ENCODE measurements around the gene NDE1.
"Not testable (repeated sequence)": the region's sequence is repeated elsewhere in the genome, so short reads cannot be mapped to it uniquely, and the experiment has no call there.

Gene NDE1

GRCh38 chr16:15725641-15726240, 75.7 kb downstream of the NDE1 start:
- intact Hi-C loops (cut with DNase I): no loop called here
- no peak for DNase-seq

DNA sequence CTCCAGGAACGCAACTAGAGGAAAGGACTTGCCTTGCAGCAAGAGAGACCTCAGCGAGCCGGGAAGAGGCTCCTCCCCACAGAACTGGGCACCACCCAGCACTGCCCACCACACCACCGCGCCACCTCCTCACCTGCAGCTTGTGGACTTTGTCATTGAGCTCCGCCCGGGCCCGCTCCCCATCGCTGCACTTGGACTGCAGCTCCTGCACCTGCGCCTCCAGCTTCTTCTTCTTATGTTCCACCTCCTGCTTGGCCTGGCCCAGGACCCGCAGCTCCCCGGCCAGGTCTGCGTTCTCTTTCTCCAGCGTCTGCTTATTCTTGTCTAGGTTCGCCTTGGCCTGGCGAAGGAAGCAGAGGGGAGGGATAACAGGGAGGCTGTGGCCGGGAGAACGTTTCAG, 76.7 kb downstream of the NDE1 start:
- no peak for DNase-seq
- intact Hi-C loops (cut with DNase I): no loop called here

GRCh38 chr16:15727697-15728096, 77.7 kb downstream of the NDE1 start:
- intact Hi-C loops (cut with DNase I); DNase-seq: not testable (repeated sequence)

DNA sequence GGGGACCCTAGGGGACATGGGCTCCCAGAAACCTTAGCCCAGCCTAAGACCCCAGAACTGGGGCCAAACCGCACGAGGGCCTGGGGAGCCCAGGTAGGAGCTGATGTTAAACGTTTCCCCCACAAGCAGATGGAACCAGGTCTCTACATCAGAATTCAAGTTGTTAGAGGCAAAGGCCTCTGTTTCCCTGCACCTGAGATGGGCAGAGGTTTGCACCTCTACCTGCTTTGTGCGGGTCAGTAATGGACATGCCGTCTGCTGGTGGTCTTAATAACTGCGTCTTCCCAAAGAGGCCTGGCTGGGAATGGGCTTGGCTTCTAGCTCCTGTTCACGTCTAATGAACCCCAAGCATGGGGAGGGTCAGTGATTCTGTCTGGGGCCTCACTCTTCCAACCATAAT, 79.1 kb downstream of the NDE1 start:
- no peak for DNase-seq
- intact Hi-C loops (cut with DNase I): no loop called here

DNA sequence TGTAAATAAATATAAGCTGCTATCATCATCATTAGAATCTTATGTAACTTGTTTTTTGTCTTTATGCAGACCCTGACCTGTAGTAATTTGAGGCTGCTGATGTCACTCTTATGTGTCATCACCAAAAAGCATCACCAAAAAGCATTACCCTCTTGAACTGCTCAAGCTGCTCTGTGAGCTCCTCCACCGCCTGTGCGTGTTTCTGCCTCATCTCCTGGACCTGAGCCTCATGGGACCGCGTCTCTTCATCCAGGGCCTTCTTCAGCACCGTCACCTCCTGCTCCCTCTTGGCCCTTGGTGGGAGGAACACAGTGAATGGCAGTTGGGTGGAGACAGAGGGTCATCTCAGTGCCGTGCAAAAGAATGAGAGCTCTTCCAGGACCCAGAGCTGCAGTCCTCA, 82.4 kb downstream of the NDE1 start:
- no peak for DNase-seq
- intact Hi-C loops (cut with DNase I): no loop called here

DNA sequence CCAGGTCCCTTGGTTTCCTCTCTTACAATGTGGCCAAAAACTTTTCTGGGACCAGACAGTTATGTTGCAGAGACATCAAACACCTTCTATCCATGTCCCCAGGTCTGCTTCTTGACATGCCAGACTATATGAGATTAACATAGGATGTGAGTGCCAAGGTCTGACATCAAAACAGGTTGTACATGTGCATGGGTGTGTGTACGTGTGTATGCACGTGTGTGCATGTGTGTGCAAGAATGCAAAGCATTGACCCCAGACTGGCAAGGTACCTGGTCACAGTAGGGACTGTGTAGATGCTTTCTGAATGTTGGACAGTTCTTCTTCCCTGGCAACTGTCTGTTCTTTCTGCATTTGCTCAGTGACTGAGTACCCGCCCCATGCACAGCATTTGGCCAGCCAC, 85.6 kb downstream of the NDE1 start:
- DNase-seq: no peak
- intact Hi-C loops (cut with DNase I): no loop called here

GRCh38 chr16:15736529-15736928, 86.5 kb downstream of the NDE1 start:
- no peak for DNase-seq
- intact Hi-C loops (cut with DNase I): no loop called here

GRCh38 chr16:15737140-15737644, 87.1 kb downstream of the NDE1 start:
- intact Hi-C loops (cut with DNase I): no loop called here
- DNase-seq: no peak

DNA sequence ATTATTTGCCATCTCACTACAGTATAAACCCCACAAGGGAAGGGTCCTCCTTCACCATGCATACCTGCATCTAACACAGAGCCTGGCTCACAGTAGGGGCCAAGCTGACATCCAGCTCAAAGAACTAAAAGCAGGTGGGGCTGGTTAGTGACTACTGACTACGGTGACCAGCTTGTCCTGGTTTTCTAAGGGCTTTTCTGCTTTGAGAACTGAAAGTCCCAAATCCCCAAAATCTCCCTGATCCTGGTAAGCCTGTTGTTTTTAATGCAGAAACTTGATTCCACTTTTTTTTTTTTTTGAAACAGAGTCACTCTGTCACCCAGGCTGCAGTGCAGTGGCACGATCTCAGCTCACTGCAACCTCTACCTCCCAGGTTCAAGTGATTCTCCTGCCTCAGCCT, 89.4 kb downstream of the NDE1 start:
- DNase-seq: no peak
- intact Hi-C loops (cut with DNase I): no loop called here

DNA sequence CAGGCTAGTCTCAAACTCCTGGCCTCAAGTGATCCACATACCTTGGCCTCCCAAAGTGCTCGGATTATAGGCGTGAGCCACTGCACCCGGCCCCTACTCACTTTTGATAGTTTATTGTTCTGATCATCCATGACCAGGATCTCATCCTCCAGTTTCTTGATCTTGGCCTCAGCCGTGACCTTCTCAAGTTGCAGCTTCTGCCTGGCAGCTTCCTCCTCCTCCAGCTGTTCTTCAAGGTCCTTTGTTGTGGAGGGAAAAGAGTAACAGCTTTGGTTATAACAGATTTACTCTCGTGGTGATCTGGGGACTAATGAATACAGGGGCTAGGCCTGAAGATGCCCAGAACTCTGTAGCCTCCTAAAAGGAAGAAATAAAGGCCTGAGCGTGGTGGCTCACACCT, 89.9 kb downstream of the NDE1 start:
- intact Hi-C loops (cut with DNase I): no loop called here
- DNase-seq: no peak

GRCh38 chr16:15741207-15741871, 91.3 kb downstream of the NDE1 start:
- intact Hi-C loops (cut with DNase I): no loop called here
- DNase-seq: no peak

- intact Hi-C loops (cut with DNase I): no loop called here
- DNase-seq: no peak
Measured at GRCh38 chr16:15742716-15743115, 92.7 kb downstream of the NDE1 start.

GRCh38 chr16:15743657-15744056, 93.6 kb downstream of the NDE1 start:
- DNase-seq: no peak
- intact Hi-C loops (cut with DNase I): no loop called here

- no peak for DNase-seq
- intact Hi-C loops (cut with DNase I): no loop called here
Measured at GRCh38 chr16:15746332-15746731, 96.3 kb downstream of the NDE1 start.

DNA sequence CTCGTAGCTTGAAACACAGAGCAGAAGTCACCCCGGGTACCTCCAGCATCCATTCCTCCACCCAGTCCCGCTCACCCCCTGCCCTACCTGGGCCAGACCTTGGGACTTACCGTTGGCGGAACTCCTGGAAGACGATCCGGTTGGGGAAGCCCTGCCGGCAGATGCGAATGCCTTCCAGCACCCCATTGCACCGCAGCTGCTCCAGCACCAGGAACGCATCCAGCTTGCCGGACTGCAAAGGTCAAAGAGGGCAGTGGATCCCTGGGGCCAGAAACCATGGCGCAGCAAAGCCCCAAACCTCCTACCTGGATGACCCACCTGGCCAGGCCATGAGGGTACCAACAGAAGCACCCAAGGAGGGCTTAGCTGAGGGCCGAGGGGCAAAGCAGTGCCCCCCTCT, 97.9 kb downstream of the NDE1 start:
- DNase-seq: no peak
- intact Hi-C loops (cut with DNase I): no loop called here

- intact Hi-C loops (cut with DNase I): no loop called here
- DNase-seq: no peak
Measured at GRCh38 chr16:15748654-15749053, 98.6 kb downstream of the NDE1 start.

DNA sequence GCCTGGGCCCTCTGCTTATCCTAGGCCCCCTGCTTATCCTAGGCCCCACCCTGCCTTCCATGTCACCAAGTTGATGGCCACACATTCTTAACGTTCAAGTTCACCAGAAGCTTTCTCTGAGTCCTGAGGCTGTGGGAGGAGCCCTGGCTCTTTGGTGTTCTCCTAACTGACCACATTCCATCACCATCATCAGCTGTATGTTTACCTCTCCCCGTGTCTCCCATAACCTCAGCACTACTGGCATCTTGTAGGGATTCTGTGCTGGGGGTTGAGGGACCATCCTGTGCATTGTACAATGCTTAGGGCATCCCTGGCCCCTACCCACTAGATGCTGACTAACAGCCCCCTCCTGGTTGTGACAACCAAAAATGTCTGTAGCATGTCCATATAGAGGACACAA, 99.3 kb downstream of the NDE1 start:
- DNase-seq: no peak
- intact Hi-C loops (cut with DNase I): no loop called here

DNA sequence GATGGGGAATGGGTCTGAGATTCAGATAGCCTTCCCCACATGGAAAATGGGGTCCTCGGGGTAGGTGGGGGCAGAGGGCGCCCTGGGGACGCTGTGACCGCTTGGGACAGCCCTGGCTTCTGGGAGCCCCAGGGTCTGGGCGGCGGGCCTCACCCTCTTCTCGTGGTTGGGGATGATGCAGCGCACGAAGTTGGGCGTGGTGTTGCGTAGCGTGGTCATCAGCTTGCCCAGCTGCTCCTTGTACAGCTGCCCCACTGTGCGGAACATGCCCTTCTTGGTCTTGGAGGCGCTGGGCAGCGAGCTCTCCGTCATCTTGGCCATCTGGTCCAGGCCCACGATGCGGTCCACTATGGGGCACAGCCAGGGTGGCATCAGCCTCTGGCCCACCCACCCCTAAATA, 99.9 kb downstream of the NDE1 start:
- DNase-seq: peak in 1 of 10 donors; percentile 44
- intact Hi-C loops (cut with DNase I): no loop called here

GRCh38 chr16:15751940-15752339, 101.9 kb downstream of the NDE1 start:
- peak in 2 of 10 donors; percentile 12 to 72 for DNase-seq
- intact Hi-C loops (cut with DNase I): no loop called here

DNA sequence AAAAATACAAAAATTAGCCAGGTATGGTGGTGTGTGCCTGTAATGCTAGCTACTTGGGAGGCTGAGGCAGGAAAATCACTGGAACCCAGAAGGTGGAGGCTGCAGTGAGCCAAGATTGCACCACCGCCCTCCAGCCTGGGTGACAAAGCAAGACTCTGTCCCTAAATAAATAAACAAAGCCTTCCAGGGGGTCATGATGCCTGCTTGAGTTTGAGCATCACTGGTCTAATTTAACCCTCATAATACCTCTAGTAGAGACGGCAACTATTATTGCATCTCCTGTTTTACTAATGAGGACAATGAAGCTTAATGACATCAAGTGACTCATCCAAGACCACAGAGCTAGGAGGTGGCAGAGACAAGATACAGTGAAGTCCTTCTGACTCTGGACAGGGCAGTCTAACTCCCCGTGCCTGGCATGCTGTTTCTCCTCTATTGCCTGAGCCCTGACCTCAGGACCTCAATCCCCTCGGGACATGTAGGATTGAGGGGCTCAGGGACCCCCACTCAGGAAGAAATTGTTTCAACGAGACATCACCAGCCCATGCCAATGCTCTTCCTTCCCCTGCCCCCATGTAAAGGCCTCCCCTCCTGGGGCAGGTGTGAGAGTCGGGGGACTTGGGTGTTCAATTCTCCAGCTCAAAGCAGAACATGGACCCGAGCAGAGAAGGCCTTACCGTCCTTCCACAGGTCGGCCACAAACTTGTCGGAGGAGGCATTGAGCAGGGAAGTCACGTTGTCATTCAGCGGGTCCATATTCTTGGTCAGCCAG, 102.9 kb downstream of the NDE1 start:
- intact Hi-C loops (cut with DNase I): no loop called here
- DNase-seq: peak in 1 of 10 donors; percentile 48

GRCh38 chr16:15754821-15755534, 104.9 kb downstream of the NDE1 start:
- peak in 2 of 10 donors; percentile 11 to 20 for DNase-seq
- intact Hi-C loops (cut with DNase I): no loop called here
